HEK293T (cell line): ENCODE results near the gene UNC79.
A peak's percentile ranks its signal among the peaks of the same experiment; 100 is the strongest.

ENCODE experiments used
- CTCF ChIA-PET: fragments of 350-600 bp; formaldehyde crosslinking; extraction: SDS; loops from one replicate; lab custom pipeline; 2021; ENCODE audit warnings: antibody characterized with exemption, inconsistent platforms; lab: Yijun Ruan, JAX
- POLR2A ChIA-PET: fragments of 350-600 bp; formaldehyde crosslinking; extraction: SDS; loops from one replicate; lab custom pipeline; 2020; ENCODE audit warnings: antibody characterized with exemption, inconsistent platforms; lab: Yijun Ruan, JAX
- DNase-seq: peaks from one replicate; pipeline ENCODE4 v3.0.0; 2012; ENCODE audit warnings: mixed read lengths; ENCODE audit errors: extremely low spot score
- ARNT ChIP-seq: fragments of 450-650 bp; IDR thresholded peaks from 2 replicates; pipeline ENCODE4 v1.6.1; 2017; ENCODE audit warnings: mild to moderate bottlenecking
- BHLHE40 ChIP-seq: fragments of 450-650 bp; IDR thresholded peaks from 2 replicates; pipeline ENCODE4 v1.6.1; 2016; ENCODE audit warnings: mild to moderate bottlenecking, moderate library complexity, borderline replicate concordance
- CTBP1 ChIP-seq: fragments of 450-650 bp; IDR thresholded peaks from 2 replicates; pipeline ENCODE4 v1.6.1; 2016; ENCODE audit warnings: borderline replicate concordance
- ELF4 ChIP-seq: fragments of 450-650 bp; IDR thresholded peaks from 2 replicates; pipeline ENCODE4 v1.6.1; 2017; ENCODE audit warnings: antibody characterized with exemption
- FOXA1 ChIP-seq: fragments of 450-650 bp; IDR thresholded peaks from 2 replicates; pipeline ENCODE4 v1.6.1; 2016; ENCODE audit warnings: mild to moderate bottlenecking
- FOXK2 ChIP-seq: fragments of 450-650 bp; IDR thresholded peaks from 2 replicates; pipeline ENCODE4 v1.6.1; 2016; ENCODE audit warnings: mild to moderate bottlenecking
- FOXM1 ChIP-seq: fragments of 450-650 bp; IDR thresholded peaks from 2 replicates; pipeline ENCODE4 v1.6.1; 2017; ENCODE audit warnings: mild to moderate bottlenecking, borderline replicate concordance
- HDGF ChIP-seq: fragments of 450-650 bp; IDR thresholded peaks from 2 replicates; pipeline ENCODE4 v1.6.1; 2017; ENCODE audit warnings: antibody characterized with exemption, borderline replicate concordance
- L3MBTL2 ChIP-seq: fragments of 450-650 bp; conservative IDR thresholded peaks from 2 replicates; pipeline ENCODE4 v1.6.1; 2016; ENCODE audit warnings: mild to moderate bottlenecking
- LEF1 ChIP-seq: fragments of 450-650 bp; IDR thresholded peaks from 2 replicates; pipeline ENCODE4 v1.6.1; 2017; ENCODE audit warnings: mild to moderate bottlenecking, borderline replicate concordance
- NFRKB ChIP-seq: fragments of 450-650 bp; IDR thresholded peaks from 2 replicates; pipeline ENCODE4 v1.6.1; 2016; ENCODE audit warnings: mild to moderate bottlenecking, moderate library complexity
- SP1 ChIP-seq: fragments of 450-650 bp; IDR thresholded peaks from 2 replicates; pipeline ENCODE4 v1.6.1; 2017
- SUZ12 ChIP-seq: fragments of 450-650 bp; IDR thresholded peaks from 2 replicates; pipeline ENCODE4 v1.6.1; 2016; ENCODE audit warnings: mild to moderate bottlenecking
- TARDBP ChIP-seq: fragments of 450-650 bp; IDR thresholded peaks from 2 replicates; pipeline ENCODE4 v1.6.1; 2016
- ZNF384 ChIP-seq: fragments of 450-650 bp; IDR thresholded peaks from 2 replicates; pipeline ENCODE4 v1.6.1; 2016
- TF ChIP-seq, protein P1 (sequence below): fragments of 450-650 bp; IDR thresholded peaks from 2 replicates; pipeline ENCODE4 v1.6.1; 2016

Gene UNC79

DNA sequence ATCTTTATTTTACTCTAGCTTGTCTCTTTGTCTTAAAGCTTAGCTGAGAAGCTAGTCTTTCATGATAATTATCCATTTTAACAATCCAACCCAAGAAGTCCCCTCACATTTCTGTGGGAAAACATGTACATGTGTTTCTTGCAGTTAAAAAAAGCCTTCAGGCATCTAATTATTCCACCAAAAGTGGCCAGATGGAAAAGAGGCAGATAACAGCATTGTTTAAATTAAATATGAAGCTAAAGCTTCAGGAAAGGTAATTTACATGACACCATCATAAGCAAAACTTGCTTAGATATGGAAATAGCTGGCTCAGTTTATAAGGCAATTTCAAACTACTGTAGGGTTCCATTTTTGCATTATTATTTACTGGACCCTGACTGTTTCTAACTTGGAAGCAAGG lies 175.4 kb downstream of the UNC79 start:
- ChIA-PET POLR2A (no interaction called here), CTCF (interaction anchor here (1.1 kb wide), 1 partner anchor 13 kb away, joined by 5 read pairs; no protein-coding TSS in a partner anchor)
- no peak for DNase-seq
- TF ChIP-seq, protein P1, sequence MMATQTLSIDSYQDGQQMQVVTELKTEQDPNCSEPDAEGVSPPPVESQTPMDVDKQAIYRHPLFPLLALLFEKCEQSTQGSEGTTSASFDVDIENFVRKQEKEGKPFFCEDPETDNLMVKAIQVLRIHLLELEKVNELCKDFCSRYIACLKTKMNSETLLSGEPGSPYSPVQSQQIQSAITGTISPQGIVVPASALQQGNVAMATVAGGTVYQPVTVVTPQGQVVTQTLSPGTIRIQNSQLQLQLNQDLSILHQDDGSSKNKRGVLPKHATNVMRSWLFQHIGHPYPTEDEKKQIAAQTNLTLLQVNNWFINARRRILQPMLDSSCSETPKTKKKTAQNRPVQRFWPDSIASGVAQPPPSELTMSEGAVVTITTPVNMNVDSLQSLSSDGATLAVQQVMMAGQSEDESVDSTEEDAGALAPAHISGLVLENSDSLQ = no peak
- no peak for TF ChIP-seq FOXM1
- no peak for TF ChIP-seq CTBP1
- TF ChIP-seq FOXA1 = no peak
- no peak for TF ChIP-seq HDGF
- TF ChIP-seq NFRKB = no peak
- TF ChIP-seq SP1 = no peak
- no peak for TF ChIP-seq TARDBP
- no peak for TF ChIP-seq BHLHE40
- no peak for TF ChIP-seq LEF1
- TF ChIP-seq FOXK2 = no peak
- no peak for TF ChIP-seq L3MBTL2
- no peak for TF ChIP-seq ZNF384
- TF ChIP-seq ELF4 = no peak
- no peak for TF ChIP-seq ARNT
- TF ChIP-seq SUZ12 = no peak

GRCh38 chr14:93619176-93619793 lies 188.5 kb downstream of the UNC79 start:
- DNase-seq = peak; percentile 40
- POLR2A ChIA-PET = no interaction called here
- CTCF ChIA-PET = interaction anchor here (0.5 to 1.2 kb wide), 5 partner anchors 13 to 506 kb away, joined by 3 to 5 read pairs (median 5); no protein-coding TSS in a partner anchor
- TF ChIP-seq HDGF (no peak), ARNT (no peak), SP1 (no peak), L3MBTL2 (no peak), FOXM1 (no peak), FOXK2 (no peak), ELF4 (no peak), ZNF384 (no peak), SUZ12 (no peak), FOXA1 (no peak), CTBP1 (no peak), TARDBP (no peak), BHLHE40 (no peak), NFRKB (no peak)

DNA sequence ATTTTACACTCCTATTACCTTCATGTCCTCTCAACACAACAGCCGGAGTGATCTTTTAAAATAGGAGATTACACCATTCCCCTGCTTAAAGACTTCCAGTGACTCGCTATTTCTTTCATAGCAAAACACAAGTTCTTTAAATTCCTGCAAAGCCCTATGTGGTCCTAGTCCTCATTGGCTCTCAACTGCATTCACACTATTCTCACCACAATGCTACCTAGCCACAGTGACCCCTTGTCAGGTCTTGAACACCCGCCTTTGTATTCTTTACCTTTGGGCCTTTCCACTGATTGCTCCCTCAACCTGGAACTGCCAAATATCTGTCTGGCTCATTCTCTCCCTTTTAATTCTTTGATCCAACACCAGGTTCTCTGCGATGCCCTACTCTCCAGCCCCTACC lies 197.3 kb downstream of the UNC79 start:
- POLR2A ChIA-PET = no interaction called here
- DNase-seq = no peak
- CTCF ChIA-PET = no interaction called here
- TF ChIP-seq BHLHE40 (no peak), SP1 (no peak), CTBP1 (no peak), LEF1 (no peak), FOXK2 (no peak), NFRKB (no peak), ARNT (no peak), FOXM1 (no peak), SUZ12 (no peak), HDGF (no peak), TARDBP (no peak), ZNF384 (no peak), FOXA1 (no peak), L3MBTL2 (no peak)
- TF ChIP-seq, protein P1 = no peak

GRCh38 chr14:93629643-93630042 lies 198.9 kb downstream of the UNC79 start:
- no peak for DNase-seq
- CTCF ChIA-PET = no interaction called here
- no peak for TF ChIP-seq SUZ12
- no peak for TF ChIP-seq L3MBTL2
- no peak for TF ChIP-seq TARDBP
- TF ChIP-seq FOXA1 = no peak
- no peak for TF ChIP-seq FOXM1
- TF ChIP-seq SP1 = no peak
- no peak for TF ChIP-seq FOXK2
- no peak for TF ChIP-seq CTBP1
- TF ChIP-seq, protein P1 = no peak
- TF ChIP-seq HDGF = no peak
- TF ChIP-seq ZNF384 = no peak
- TF ChIP-seq BHLHE40 = no peak
- TF ChIP-seq LEF1 = no peak
- no peak for TF ChIP-seq ARNT
- TF ChIP-seq ELF4 = no peak
- TF ChIP-seq NFRKB = no peak
- POLR2A ChIA-PET = no interaction called here

DNA sequence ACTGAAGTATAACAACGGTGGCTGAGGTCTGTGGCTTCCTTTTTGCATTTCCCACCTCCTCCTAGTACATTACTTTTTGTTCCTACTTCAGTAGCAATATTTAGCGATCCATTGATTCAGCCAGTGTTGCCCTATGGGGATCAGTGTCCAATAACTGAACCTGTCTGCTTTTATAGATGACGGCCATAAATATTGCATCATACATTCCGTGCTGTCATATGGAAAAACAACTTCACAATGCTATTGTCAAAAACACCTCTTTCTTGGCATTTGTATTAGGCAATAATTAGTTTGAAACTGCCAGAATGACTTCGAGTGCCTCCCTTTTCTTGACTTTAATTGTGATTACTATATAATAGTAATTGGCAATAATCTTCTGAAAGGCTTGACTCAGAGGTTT lies 208.1 kb downstream of the UNC79 start:
- DNase-seq = no peak
- ChIA-PET POLR2A (no interaction called here), CTCF (no interaction called here)
- TF ChIP-seq ARNT = no peak
- TF ChIP-seq TARDBP = no peak
- TF ChIP-seq ELF4 = no peak
- no peak for TF ChIP-seq CTBP1
- TF ChIP-seq, protein P1 = no peak
- TF ChIP-seq FOXA1 = no peak
- TF ChIP-seq NFRKB = no peak
- TF ChIP-seq FOXK2 = no peak
- no peak for TF ChIP-seq SUZ12
- no peak for TF ChIP-seq FOXM1
- no peak for TF ChIP-seq BHLHE40
- no peak for TF ChIP-seq SP1
- no peak for TF ChIP-seq HDGF
- TF ChIP-seq L3MBTL2 = no peak
